Trophoblast cell (in vitro differentiated cells and primary cell): ENCODE results near the gene SCFD2.
A peak's percentile ranks its signal among the peaks of the same experiment; 100 is the strongest.

ENCODE experiments used
- DNase-seq, 2 donors: peaks; one replicate each; pipeline ENCODE4 v3.0.0-alpha.2; 2016
- H2AFZ ChIP-seq: 2 replicates; pipeline ENCODE4 v1.6.1; 2013; ENCODE audit warnings: low read length, moderate library complexity, mild to moderate bottlenecking; ENCODE audit not compliant: insufficient read depth, poor library complexity
- H2AK5ac ChIP-seq: 2 replicates; pipeline ENCODE4 v1.6.1; 2013; ENCODE audit warnings: mild to moderate bottlenecking, low read length
- H2BK120ac ChIP-seq: 2 replicates; pipeline ENCODE4 v1.6.1; 2013; ENCODE audit warnings: low read length, mild to moderate bottlenecking, moderate library complexity; ENCODE audit not compliant: insufficient read depth, poor library complexity
- H2BK12ac ChIP-seq: 2 replicates; pipeline ENCODE4 v1.6.1; 2013; ENCODE audit warnings: mild to moderate bottlenecking, low read length, moderate library complexity
- H2BK5ac ChIP-seq: 2 replicates; pipeline ENCODE4 v1.6.1; 2013; ENCODE audit warnings: low read length, low read depth, moderate library complexity, mild to moderate bottlenecking; ENCODE audit not compliant: poor library complexity
- H3K14ac ChIP-seq: 2 replicates; pipeline ENCODE4 v1.6.1; 2013; ENCODE audit warnings: mild to moderate bottlenecking, low read length
- H3K18ac ChIP-seq: 2 replicates; pipeline ENCODE4 v1.6.1; 2013; ENCODE audit warnings: mild to moderate bottlenecking, low read length
- H3K23ac ChIP-seq: 2 replicates; pipeline ENCODE4 v1.6.1; 2013; ENCODE audit warnings: low read length
- H3K27ac ChIP-seq: 2 replicates; pipeline ENCODE4 v1.5.1; 2013; ENCODE audit warnings: low read depth, mild to moderate bottlenecking, inconsistent platforms, low read length, moderate library complexity
- H3K27me3 ChIP-seq: 2 replicates; pipeline ENCODE4 v1.6.1; 2013; ENCODE audit warnings: inconsistent platforms, mild to moderate bottlenecking, low read length, moderate library complexity; ENCODE audit not compliant: insufficient read depth
- H3K36me3 ChIP-seq, 2 experiments: 1 replicate in 1 of 2; 2 replicates in 1 of 2; pipeline ENCODE4 v1.6.1; 2013; ENCODE audit warnings: low read length in 2 of 2, mild to moderate bottlenecking in 2 of 2, moderate library complexity in 1 of 2; ENCODE audit not compliant: insufficient read depth in 2 of 2, control insufficient read depth in 1 of 2
- H3K4ac ChIP-seq: 2 replicates; pipeline ENCODE4 v1.6.1; 2013; ENCODE audit warnings: low read depth, mild to moderate bottlenecking, low read length, moderate library complexity
- H3K4me1 ChIP-seq, 2 experiments: 1 replicate in 1 of 2; 2 replicates in 1 of 2; pipeline ENCODE4 v1.6.1; 2013; ENCODE audit warnings: low read length in 2 of 2, mild to moderate bottlenecking in 2 of 2, moderate library complexity in 1 of 2; ENCODE audit not compliant: insufficient read depth in 2 of 2, control insufficient read depth in 1 of 2
- H3K4me2 ChIP-seq: 2 replicates; pipeline ENCODE4 v1.6.1; 2013; ENCODE audit warnings: inconsistent platforms, mild to moderate bottlenecking, low read length, moderate library complexity
- H3K4me3 ChIP-seq: 2 replicates; pipeline ENCODE4 v1.5.1; 2013; ENCODE audit warnings: mild to moderate bottlenecking, low read depth, low read length, inconsistent platforms
- H3K79me1 ChIP-seq: one replicate; pipeline ENCODE4 v1.6.1; 2013; ENCODE audit warnings: low read length
- H3K79me2 ChIP-seq: 2 replicates; pipeline ENCODE4 v1.6.1; 2013; ENCODE audit warnings: low read length, mild to moderate bottlenecking; ENCODE audit not compliant: control insufficient read depth, insufficient read depth, poor library complexity
- H3K9ac ChIP-seq: 2 replicates; pipeline ENCODE4 v1.6.1; 2013; ENCODE audit warnings: mild to moderate bottlenecking, low read length
- H3K9me3 ChIP-seq: 2 replicates; pipeline ENCODE4 v1.6.1; 2013; ENCODE audit warnings: low read depth, mild to moderate bottlenecking, control low read depth, inconsistent platforms, low read length; ENCODE audit not compliant: insufficient read depth
- H4K12ac ChIP-seq: 2 replicates; pipeline ENCODE4 v1.6.1; 2013; ENCODE audit warnings: low read depth, mild to moderate bottlenecking, low read length, moderate library complexity
- H4K8ac ChIP-seq: 2 replicates; pipeline ENCODE4 v1.6.1; 2013; ENCODE audit warnings: low read depth, mild to moderate bottlenecking, low read length, moderate library complexity
- H4K91ac ChIP-seq: one replicate; pipeline ENCODE4 v1.6.1; 2013; ENCODE audit warnings: low read depth, mild to moderate bottlenecking, low read length, moderate library complexity
- WGBS: extraction: QIAGEN DNeasy Blood & Tissue Kit; methylation state at CpG from one replicate; pipeline ENCODE4 v1.1.7; 2013; ENCODE audit warnings: missing lambda C conversion rate; ENCODE audit not compliant: insufficient read length, insufficient coverage; ENCODE audit errors: extremely low coverage; 5-methylcytosine and 5-hydroxymethylcytosine counted together

Gene SCFD2

GRCh38 chr4:52904421-52904820 lies 461.4 kb downstream of the SCFD2 start:
- H3K4me1 ChIP-seq = no peaks in the 10 kb centered on the region
- no peaks in the 10 kb centered on the region for H3K79me1 ChIP-seq
- H3K4ac ChIP-seq = no peak overlapping the region
- no peak overlapping the region for H2AFZ ChIP-seq
- H3K36me3 ChIP-seq = no peaks in the 10 kb centered on the region
- no peak overlapping the region for H2BK12ac ChIP-seq
- no peak overlapping the region for H2BK120ac ChIP-seq
- no peak overlapping the region for H3K18ac ChIP-seq
- H3K9ac ChIP-seq = no peak overlapping the region
- H3K27me3 ChIP-seq = no peaks in the 10 kb centered on the region
- H3K14ac ChIP-seq = no peak overlapping the region
- H3K4me2 ChIP-seq = no peak overlapping the region
- no peak overlapping the region for H3K4me3 ChIP-seq
- WGBS = no CpG with 5 or more reads among the region's 4 CpGs
- H2BK5ac ChIP-seq = no peak overlapping the region
- H3K23ac ChIP-seq = no peak overlapping the region
- DNase-seq = no peak
- H3K9me3 ChIP-seq = peaks cover 9% of the 10 kb centered on the region
- no peak overlapping the region for H4K12ac ChIP-seq
- H4K91ac ChIP-seq = no peak overlapping the region
- H3K79me2 ChIP-seq = no peaks in the 10 kb centered on the region
- no peak overlapping the region for H2AK5ac ChIP-seq
- no peak overlapping the region for H3K27ac ChIP-seq
- no peak overlapping the region for H4K8ac ChIP-seq

GRCh38 chr4:52903273-52903672 lies 462.6 kb downstream of the SCFD2 start:
- no peak overlapping the region for H4K12ac ChIP-seq
- H2AK5ac ChIP-seq = no peak overlapping the region
- no peak overlapping the region for H3K4ac ChIP-seq
- no peaks in the 10 kb centered on the region for H3K4me1 ChIP-seq
- no CpG with 5 or more reads among the region's 4 CpGs for WGBS
- DNase-seq = peak in 1 of 2 donors; percentile 25
- no peak overlapping the region for H3K9ac ChIP-seq
- H3K9me3 ChIP-seq = peaks cover 9% of the 10 kb centered on the region
- no peak overlapping the region for H4K91ac ChIP-seq
- no peaks in the 10 kb centered on the region for H3K27me3 ChIP-seq
- no peak overlapping the region for H2AFZ ChIP-seq
- no peaks in the 10 kb centered on the region for H3K36me3 ChIP-seq
- H3K23ac ChIP-seq = no peak overlapping the region
- H4K8ac ChIP-seq = no peak overlapping the region
- no peak overlapping the region for H3K4me2 ChIP-seq
- no peak overlapping the region for H2BK5ac ChIP-seq
- no peak overlapping the region for H3K18ac ChIP-seq
- no peak overlapping the region for H3K27ac ChIP-seq
- no peaks in the 10 kb centered on the region for H3K79me1 ChIP-seq
- no peaks in the 10 kb centered on the region for H3K79me2 ChIP-seq
- no peak overlapping the region for H3K14ac ChIP-seq
- no peak overlapping the region for H3K4me3 ChIP-seq
- H2BK120ac ChIP-seq = no peak overlapping the region
- no peak overlapping the region for H2BK12ac ChIP-seq

DNA sequence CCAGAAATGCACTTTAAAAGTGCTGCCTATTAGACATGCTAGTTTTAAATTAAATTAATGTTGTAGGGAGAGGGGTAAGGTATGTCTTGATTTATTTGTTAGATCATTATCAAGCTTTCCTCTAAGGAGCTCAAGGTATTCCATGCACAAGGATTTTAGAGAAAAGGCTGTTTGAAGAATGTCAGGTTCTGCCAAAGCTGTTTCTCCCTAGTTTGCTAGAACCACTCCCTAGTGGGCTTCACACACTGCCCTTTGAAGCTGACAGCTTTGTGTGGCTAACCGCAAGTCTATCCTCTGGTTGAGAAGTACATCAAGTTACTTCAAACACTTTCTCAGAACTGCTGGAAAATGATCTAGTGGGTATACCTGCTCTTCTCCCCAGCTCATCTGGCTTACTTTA lies 471.4 kb downstream of the SCFD2 start:
- H3K27ac ChIP-seq = no peak overlapping the region
- H4K12ac ChIP-seq = no peak overlapping the region
- H3K27me3 ChIP-seq = no peaks in the 10 kb centered on the region
- H2AFZ ChIP-seq = no peak overlapping the region
- H3K36me3 ChIP-seq = no peaks in the 10 kb centered on the region
- H4K8ac ChIP-seq = no peak overlapping the region
- H2AK5ac ChIP-seq = no peak overlapping the region
- no peaks in the 10 kb centered on the region for H3K79me1 ChIP-seq
- H3K4me1 ChIP-seq = peaks cover 0 to 2% of the 10 kb centered on the region in 2 experiments
- no peak overlapping the region for H2BK120ac ChIP-seq
- no peaks in the 10 kb centered on the region for H3K9me3 ChIP-seq
- H3K4ac ChIP-seq = no peak overlapping the region
- H3K23ac ChIP-seq = no peak overlapping the region
- no peak overlapping the region for H3K9ac ChIP-seq
- H2BK12ac ChIP-seq = no peak overlapping the region
- H3K18ac ChIP-seq = no peak overlapping the region
- no peak overlapping the region for H3K4me3 ChIP-seq
- WGBS = no CpG with 5 or more reads among the region's 1 CpG
- H3K79me2 ChIP-seq = no peaks in the 10 kb centered on the region
- H3K4me2 ChIP-seq = no peak overlapping the region
- DNase-seq = no peak
- H3K14ac ChIP-seq = no peak overlapping the region
- H2BK5ac ChIP-seq = no peak overlapping the region
- no peak overlapping the region for H4K91ac ChIP-seq

- no peak overlapping the region for H2BK120ac ChIP-seq
- H3K79me2 ChIP-seq = no peaks in the 10 kb centered on the region
- no peak overlapping the region for H3K18ac ChIP-seq
- peaks cover 0 to 2% of the 10 kb centered on the region in 2 experiments for H3K4me1 ChIP-seq
- no CpG with 5 or more reads among the region's 3 CpGs for WGBS
- no peak overlapping the region for H2BK5ac ChIP-seq
- H3K79me1 ChIP-seq = no peaks in the 10 kb centered on the region
- no peak overlapping the region for H2AFZ ChIP-seq
- H3K27me3 ChIP-seq = no peaks in the 10 kb centered on the region
- no peak overlapping the region for H2AK5ac ChIP-seq
- no peak overlapping the region for H4K91ac ChIP-seq
- H3K23ac ChIP-seq = no peak overlapping the region
- no peak overlapping the region for H3K4me3 ChIP-seq
- no peak for DNase-seq
- H3K36me3 ChIP-seq = no peaks in the 10 kb centered on the region
- no peak overlapping the region for H2BK12ac ChIP-seq
- H3K14ac ChIP-seq = no peak overlapping the region
- H4K8ac ChIP-seq = no peak overlapping the region
- H3K4ac ChIP-seq = no peak overlapping the region
- H3K9me3 ChIP-seq = no peaks in the 10 kb centered on the region
- H3K4me2 ChIP-seq = no peak overlapping the region
- H3K9ac ChIP-seq = no peak overlapping the region
- no peak overlapping the region for H4K12ac ChIP-seq
- no peak overlapping the region for H3K27ac ChIP-seq
Measured at GRCh38 chr4:52892880-52893279, 473.0 kb downstream of the SCFD2 start.
